Prostate gland (tissue), 2 donors: Measurements from ENCODE around the gene BTLA. TPM values are rescaled to one million over a fixed set of nuclear protein-coding genes. Genes with fewer than 3 reads are reported as not detected.
"Not testable (repeated sequence)": the region's sequence is repeated elsewhere in the genome, so short reads cannot be mapped to it uniquely, and the experiment has no call there.

Experiments used
- DNase-seq: peaks from one replicate; pipeline ENCODE4 v3.0.0-alpha.2; 2019; ENCODE audit warnings: low spot score
- H3K27ac ChIP-seq, 2 donors: fragments of 200-600 bp; sonication (generic); 2 replicates each; pipeline ENCODE4 v1.5.1; 2017 to 2019
- H3K27me3 ChIP-seq: fragments of 200-600 bp; sonication (generic); replicated peaks from 2 replicates; pipeline ENCODE4 v1.5.1; 2019; ENCODE audit not compliant: insufficient read depth
- H3K36me3 ChIP-seq, 2 donors: fragments of 200-600 bp; sonication (generic); 1 replicate in 1 of 2; 2 replicates in 1 of 2; pipeline versions ENCODE4 v1.5.1 to v1.8.1; 2017 to 2019
- H3K4me1 ChIP-seq: fragments of 200-600 bp; sonication (generic); replicated peaks from 2 replicates; pipeline ENCODE4 v1.5.1; 2019
- H3K4me3 ChIP-seq, 2 donors: fragments of 200-600 bp; sonication (generic); 2 replicates each; pipeline ENCODE4 v1.5.1; 2017 to 2019
- H3K9me3 ChIP-seq: fragments of 200-600 bp; sonication (generic); 2 replicates; pipeline ENCODE4 v1.5.1; 2017
- POLR2A ChIP-seq: fragments of 450-650 bp; IDR thresholded peaks from one replicate; pipeline ENCODE4 v1.6.1; 2016; ENCODE audit warnings: antibody characterized with exemption, mild to moderate bottlenecking
- POLR2AphosphoS5 ChIP-seq: sonication (generic); formaldehyde crosslinking; IDR thresholded peaks from one replicate; pipeline ENCODE4 v1.6.1; 2017; ENCODE audit warnings: antibody characterized with exemption
- WGBS: methylation state at CpG from one replicate; pipeline ENCODE4 v1.1.5; 2018; 5-methylcytosine and 5-hydroxymethylcytosine counted together
- intact Hi-C: fragments of 100-400 bp; cut with DNase I; formaldehyde crosslinking; loops from one replicate; pipeline ENCODE4 v1.14.2; 2022
- total RNA-seq, 2 donors: library from RNA; depleted of rRNA; stranded (reverse); fragments of >200 nt; gene quantifications; one replicate each; pipeline ENCODE4 v1.1.0, GENCODE V29; 2016
- TF ChIP-seq, protein P1 (sequence below), 4 experiments: fragments of 200-600 bp in 2 of 4; fragments of 450-650 bp in 2 of 4; sonication (generic) in 2 of 4; IDR thresholded peaks; 1 replicate in 3 of 4; 2 replicates in 1 of 4; pipeline ENCODE4 v1.5.1; 2016 to 2019; ENCODE audit warnings: antibody characterized with exemption in 4 of 4, mild to moderate bottlenecking in 2 of 4, moderate library complexity in 2 of 4

Gene BTLA
- total RNA-seq, 2 donors from 2014 or later, result 2.6 TPM; not detected in 1

- H3K27me3 ChIP-seq, result no peaks in the 10 kb centered on the region
- TF ChIP-seq POLR2AphosphoS5 (no peak), POLR2A (no peak)
- TF ChIP-seq, protein P1, sequence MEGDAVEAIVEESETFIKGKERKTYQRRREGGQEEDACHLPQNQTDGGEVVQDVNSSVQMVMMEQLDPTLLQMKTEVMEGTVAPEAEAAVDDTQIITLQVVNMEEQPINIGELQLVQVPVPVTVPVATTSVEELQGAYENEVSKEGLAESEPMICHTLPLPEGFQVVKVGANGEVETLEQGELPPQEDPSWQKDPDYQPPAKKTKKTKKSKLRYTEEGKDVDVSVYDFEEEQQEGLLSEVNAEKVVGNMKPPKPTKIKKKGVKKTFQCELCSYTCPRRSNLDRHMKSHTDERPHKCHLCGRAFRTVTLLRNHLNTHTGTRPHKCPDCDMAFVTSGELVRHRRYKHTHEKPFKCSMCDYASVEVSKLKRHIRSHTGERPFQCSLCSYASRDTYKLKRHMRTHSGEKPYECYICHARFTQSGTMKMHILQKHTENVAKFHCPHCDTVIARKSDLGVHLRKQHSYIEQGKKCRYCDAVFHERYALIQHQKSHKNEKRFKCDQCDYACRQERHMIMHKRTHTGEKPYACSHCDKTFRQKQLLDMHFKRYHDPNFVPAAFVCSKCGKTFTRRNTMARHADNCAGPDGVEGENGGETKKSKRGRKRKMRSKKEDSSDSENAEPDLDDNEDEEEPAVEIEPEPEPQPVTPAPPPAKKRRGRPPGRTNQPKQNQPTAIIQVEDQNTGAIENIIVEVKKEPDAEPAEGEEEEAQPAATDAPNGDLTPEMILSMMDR (IDR thresholded peaks at IDR 0.05), result no peak
- DNase-seq, result no peak
- 88% methylated on average over 2 of the region's 2 CpGs for WGBS
- H3K4me3 ChIP-seq, result no peak overlapping the region
- no peaks in the 10 kb centered on the region for H3K9me3 ChIP-seq
- H3K4me1 ChIP-seq, result no peaks in the 10 kb centered on the region
- intact Hi-C loops, result no loop called here
- no peaks in the 10 kb centered on the region for H3K36me3 ChIP-seq
- H3K27ac ChIP-seq, result no peak overlapping the region
Observed at GRCh38 chr3:112500621-112501020, 1.3 kb upstream of the BTLA start.

- Histone ChIP-seq H3K9me3 (no peaks in the 10 kb centered on the region), H3K27me3 (no peaks in the 10 kb centered on the region), H3K4me3 (no peak overlapping the region), H3K4me1 (no peaks in the 10 kb centered on the region), H3K36me3 (no peaks in the 10 kb centered on the region), H3K27ac (no peak overlapping the region)
- TF ChIP-seq POLR2A, result no peak
- TF ChIP-seq, protein P1 (IDR thresholded peaks at IDR 0.05), result no peak
- TF ChIP-seq POLR2AphosphoS5, result no peak
- 92% methylated on average over 11 of the region's 11 CpGs for WGBS
- no peak for DNase-seq
- intact Hi-C loops, result no loop called here
Observed at GRCh38 chr3:112497897-112498548, 1.2 kb downstream of the BTLA start.

DNA sequence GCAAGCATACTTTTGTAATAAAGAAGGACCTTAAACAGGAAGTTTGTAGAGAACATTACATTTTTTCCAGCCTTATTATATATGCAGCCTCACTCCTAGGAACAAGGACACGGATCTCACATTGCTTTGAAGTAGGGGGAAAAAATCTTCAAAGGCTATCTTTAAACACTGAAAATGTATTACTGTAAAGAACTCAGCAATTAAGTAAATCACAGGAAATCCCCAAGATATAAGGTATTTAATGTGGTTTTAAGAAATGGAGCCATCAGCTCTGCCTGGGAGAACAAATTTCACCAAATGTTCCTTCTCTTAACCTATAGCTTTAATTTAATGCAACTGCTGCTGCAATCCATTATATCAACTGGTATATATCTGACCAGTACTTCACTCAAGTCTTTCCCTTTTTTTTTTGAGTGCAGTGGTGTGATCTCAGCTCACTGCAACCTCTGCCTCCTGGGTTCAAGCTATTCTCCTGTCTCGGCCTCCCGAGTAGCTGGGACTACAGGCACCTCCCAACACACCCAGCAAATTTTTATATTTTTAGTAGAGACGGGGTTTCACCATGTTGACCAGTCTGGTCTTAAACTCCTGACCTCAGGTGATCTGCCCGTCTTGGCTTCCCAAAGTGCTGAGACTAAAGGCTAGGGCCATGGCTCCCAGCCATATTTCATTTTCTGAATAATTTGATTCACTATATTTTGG, 2.8 kb downstream of the BTLA start:
- Histone ChIP-seq H3K4me3 (no peak overlapping the region), H3K36me3 (no peaks in the 10 kb centered on the region), H3K4me1 (no peaks in the 10 kb centered on the region), H3K27me3 (no peaks in the 10 kb centered on the region), H3K27ac (no peak overlapping the region), H3K9me3 (no peaks in the 10 kb centered on the region)
- no peak for TF ChIP-seq POLR2A
- TF ChIP-seq POLR2AphosphoS5, result no peak
- TF ChIP-seq, protein P1 (IDR thresholded peaks at IDR 0.05), result no peak
- no peak for DNase-seq
- WGBS, result 85% methylated on average over 5 of the region's 5 CpGs
- intact Hi-C loops, result no loop called here

GRCh38 chr3:112494448-112494767, 4.9 kb downstream of the BTLA start:
- intact Hi-C loops, result not testable (repeated sequence)

DNA sequence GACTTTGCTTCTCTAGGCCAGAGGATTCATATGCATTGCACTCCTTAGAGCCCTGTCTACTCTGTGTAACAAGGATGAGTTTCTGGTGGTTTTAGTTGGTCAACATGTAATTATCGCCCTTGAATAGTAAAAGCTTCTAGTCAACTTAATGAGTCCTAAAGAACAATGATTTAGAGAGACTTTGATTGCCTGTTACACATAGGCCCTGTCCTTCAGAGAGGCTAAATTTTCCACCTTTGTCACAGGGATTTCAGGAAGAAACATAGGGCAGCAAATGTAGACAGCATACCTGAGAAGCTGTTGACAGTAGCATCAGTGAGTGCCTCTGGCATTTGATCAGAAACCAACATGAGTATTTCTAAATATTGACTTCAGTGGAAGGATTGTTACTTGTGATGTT, 7.1 kb downstream of the BTLA start:
- Histone ChIP-seq H3K4me3 (no peak overlapping the region), H3K27me3 (no peaks in the 10 kb centered on the region), H3K27ac (no peak overlapping the region), H3K4me1 (no peaks in the 10 kb centered on the region), H3K9me3 (no peaks in the 10 kb centered on the region), H3K36me3 (no peaks in the 10 kb centered on the region)
- intact Hi-C loops, result no loop called here
- TF ChIP-seq POLR2A (no peak), POLR2AphosphoS5 (no peak)
- TF ChIP-seq, protein P1 (IDR thresholded peaks at IDR 0.05), result no peak
- DNase-seq, result no peak
- 100% methylated on average over 1 of the region's 1 CpG for WGBS

More at GRCh38 chr3:112494448-112494767, 4.9 kb downstream of the BTLA start:
- DNase-seq, H3K4me1 ChIP-seq, H3K4me3 ChIP-seq, H3K27ac ChIP-seq, H3K9me3 ChIP-seq, H3K27me3 ChIP-seq, H3K36me3 ChIP-seq: not testable (repeated sequence)
- WGBS, result 96% methylated on average over 3 of the region's 3 CpGs
